ENCODE results near the gene MSI2. TPM values are rescaled to one million over a fixed set of nuclear protein-coding genes. Genes with fewer than 3 reads are reported as not detected.

The MSI2 gene
- total and polyA plus RNA-seq, 2 experiments from 2014 or later: 18.9 to 41.8 TPM

DNA sequence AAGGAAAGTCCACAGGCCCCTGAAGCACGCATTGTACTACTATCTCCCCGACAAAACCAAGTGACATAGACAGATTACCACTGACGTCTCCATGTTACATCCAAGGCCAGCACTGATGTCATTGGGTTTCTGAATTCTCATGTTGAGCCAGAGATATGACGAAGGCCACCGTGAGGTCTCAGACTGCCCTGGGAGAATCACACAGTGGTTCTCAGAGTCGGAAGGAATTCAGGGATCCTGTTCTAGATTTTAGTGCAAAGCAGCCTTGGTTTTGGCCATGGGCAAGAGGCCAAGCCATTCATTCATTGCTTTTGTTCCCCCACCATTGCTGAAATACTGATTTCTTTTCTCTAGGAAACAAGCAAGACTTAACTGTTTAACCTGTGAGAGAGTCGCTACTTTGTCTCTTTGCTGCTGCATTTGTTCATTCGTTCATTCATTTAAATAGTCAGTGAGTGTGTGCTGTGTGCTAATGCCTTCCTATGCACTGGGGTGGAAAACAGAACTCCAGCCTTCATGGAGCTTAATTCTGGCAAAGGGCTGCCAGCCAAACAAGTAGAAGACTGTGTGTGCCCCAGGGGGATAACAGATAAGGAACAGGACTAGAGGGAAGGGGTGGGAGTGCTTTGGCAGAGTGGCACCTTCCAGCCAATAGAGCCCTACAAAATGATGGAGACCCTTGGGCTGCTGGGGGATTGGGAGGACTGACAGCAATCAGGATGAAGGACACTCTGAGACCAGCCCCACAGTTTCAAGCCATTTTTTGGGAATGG, 222.3 kb downstream of the MSI2 start (continued):
- TF ChIP-seq, protein P1, sequence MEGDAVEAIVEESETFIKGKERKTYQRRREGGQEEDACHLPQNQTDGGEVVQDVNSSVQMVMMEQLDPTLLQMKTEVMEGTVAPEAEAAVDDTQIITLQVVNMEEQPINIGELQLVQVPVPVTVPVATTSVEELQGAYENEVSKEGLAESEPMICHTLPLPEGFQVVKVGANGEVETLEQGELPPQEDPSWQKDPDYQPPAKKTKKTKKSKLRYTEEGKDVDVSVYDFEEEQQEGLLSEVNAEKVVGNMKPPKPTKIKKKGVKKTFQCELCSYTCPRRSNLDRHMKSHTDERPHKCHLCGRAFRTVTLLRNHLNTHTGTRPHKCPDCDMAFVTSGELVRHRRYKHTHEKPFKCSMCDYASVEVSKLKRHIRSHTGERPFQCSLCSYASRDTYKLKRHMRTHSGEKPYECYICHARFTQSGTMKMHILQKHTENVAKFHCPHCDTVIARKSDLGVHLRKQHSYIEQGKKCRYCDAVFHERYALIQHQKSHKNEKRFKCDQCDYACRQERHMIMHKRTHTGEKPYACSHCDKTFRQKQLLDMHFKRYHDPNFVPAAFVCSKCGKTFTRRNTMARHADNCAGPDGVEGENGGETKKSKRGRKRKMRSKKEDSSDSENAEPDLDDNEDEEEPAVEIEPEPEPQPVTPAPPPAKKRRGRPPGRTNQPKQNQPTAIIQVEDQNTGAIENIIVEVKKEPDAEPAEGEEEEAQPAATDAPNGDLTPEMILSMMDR (conservative IDR thresholded peaks at IDR 0.05; ENCODE audit: low read depth in 2 of 2): no peak
- TF ChIP-seq, protein P2, sequence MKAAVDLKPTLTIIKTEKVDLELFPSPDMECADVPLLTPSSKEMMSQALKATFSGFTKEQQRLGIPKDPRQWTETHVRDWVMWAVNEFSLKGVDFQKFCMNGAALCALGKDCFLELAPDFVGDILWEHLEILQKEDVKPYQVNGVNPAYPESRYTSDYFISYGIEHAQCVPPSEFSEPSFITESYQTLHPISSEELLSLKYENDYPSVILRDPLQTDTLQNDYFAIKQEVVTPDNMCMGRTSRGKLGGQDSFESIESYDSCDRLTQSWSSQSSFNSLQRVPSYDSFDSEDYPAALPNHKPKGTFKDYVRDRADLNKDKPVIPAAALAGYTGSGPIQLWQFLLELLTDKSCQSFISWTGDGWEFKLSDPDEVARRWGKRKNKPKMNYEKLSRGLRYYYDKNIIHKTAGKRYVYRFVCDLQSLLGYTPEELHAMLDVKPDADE (IDR thresholded peaks at IDR 0.05): no peak
- TF ChIP-seq JUNB (IDR thresholded peaks at IDR 0.05; ENCODE audit: unreplicated experiment) (no peak), ZNF114 (CRISPR knock-in tag; IDR thresholded peaks at IDR 0.05) (no peak), POLR2AphosphoS5 (IDR thresholded peaks at IDR 0.05; ENCODE audit: low read depth) (no peak)

DNA sequence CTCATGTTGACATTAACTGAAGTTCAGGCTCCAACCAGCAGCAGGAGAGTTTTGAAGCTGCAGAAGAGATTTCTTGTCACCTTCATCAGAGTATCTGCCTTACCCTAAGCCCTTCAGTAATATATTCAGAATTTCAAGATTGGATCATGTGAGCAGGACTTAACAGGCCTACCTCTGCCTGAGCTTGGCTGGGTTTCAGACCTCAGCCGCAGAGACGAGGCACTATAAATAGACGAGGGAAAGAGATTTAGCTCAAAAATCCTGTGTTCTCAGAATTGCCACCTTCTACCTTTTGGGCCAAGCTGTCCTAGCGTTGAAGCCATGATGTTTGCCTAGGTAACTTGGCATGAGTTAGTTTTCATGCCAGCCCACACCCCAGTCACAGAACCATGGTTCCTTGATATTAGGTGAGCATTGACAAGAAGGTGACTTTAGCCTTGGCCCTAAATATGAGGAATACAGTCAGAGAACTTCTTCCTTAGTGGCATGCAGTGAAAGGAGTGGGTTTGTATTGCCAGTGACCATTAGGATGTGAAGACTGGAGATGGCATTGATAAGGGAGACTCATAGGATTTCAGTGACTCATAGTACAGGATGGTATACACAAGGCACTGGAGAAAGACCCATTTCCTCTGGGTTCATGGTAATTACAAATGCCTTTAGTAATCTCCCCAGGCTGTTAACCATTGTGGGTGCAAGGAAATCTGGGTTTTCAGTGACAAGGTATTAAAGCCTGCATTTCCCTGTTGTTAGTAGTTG, 224.3 kb downstream of the MSI2 start:
- ATAC-seq: no peak
- no peak overlapping the region for H3K4me3 Mint-ChIP-seq
- Histone ChIP-seq H3K36me3 (ENCODE audit: insufficient read depth) (no peaks in the 10 kb centered on the region), H3K4me2 (no peak overlapping the region), H2AFZ (no peak overlapping the region), H4K20me1 (replicated peaks; ENCODE audit: insufficient read depth) (peaks cover 4% of the 10 kb centered on the region; the same call in 1 of the 2 replicates), H3K27ac (ENCODE audit: low read depth) (no peak overlapping the region), H3K4me3 (no peak overlapping the region), H3K27me3 (ENCODE audit: insufficient read depth) (no peaks in the 10 kb centered on the region), H3K79me2 (replicated peaks; ENCODE audit: insufficient read depth) (no peaks in the 10 kb centered on the region; the same call in none of the 2 replicates), H3K4me1 (ENCODE audit: insufficient read depth) (peaks cover 16% of the 10 kb centered on the region; the same call in 1 of the 2 replicates), H3F3A (replicated peaks; ENCODE audit: low read depth) (no peaks in the 10 kb centered on the region), H3K9me2 (ENCODE audit: insufficient read depth) (no peaks in the 10 kb centered on the region; the same call in 1 of the 2 replicates)
- TF ChIP-seq ZNF114 (CRISPR knock-in tag; IDR thresholded peaks at IDR 0.05): no peak
- TF ChIP-seq, protein P3, sequence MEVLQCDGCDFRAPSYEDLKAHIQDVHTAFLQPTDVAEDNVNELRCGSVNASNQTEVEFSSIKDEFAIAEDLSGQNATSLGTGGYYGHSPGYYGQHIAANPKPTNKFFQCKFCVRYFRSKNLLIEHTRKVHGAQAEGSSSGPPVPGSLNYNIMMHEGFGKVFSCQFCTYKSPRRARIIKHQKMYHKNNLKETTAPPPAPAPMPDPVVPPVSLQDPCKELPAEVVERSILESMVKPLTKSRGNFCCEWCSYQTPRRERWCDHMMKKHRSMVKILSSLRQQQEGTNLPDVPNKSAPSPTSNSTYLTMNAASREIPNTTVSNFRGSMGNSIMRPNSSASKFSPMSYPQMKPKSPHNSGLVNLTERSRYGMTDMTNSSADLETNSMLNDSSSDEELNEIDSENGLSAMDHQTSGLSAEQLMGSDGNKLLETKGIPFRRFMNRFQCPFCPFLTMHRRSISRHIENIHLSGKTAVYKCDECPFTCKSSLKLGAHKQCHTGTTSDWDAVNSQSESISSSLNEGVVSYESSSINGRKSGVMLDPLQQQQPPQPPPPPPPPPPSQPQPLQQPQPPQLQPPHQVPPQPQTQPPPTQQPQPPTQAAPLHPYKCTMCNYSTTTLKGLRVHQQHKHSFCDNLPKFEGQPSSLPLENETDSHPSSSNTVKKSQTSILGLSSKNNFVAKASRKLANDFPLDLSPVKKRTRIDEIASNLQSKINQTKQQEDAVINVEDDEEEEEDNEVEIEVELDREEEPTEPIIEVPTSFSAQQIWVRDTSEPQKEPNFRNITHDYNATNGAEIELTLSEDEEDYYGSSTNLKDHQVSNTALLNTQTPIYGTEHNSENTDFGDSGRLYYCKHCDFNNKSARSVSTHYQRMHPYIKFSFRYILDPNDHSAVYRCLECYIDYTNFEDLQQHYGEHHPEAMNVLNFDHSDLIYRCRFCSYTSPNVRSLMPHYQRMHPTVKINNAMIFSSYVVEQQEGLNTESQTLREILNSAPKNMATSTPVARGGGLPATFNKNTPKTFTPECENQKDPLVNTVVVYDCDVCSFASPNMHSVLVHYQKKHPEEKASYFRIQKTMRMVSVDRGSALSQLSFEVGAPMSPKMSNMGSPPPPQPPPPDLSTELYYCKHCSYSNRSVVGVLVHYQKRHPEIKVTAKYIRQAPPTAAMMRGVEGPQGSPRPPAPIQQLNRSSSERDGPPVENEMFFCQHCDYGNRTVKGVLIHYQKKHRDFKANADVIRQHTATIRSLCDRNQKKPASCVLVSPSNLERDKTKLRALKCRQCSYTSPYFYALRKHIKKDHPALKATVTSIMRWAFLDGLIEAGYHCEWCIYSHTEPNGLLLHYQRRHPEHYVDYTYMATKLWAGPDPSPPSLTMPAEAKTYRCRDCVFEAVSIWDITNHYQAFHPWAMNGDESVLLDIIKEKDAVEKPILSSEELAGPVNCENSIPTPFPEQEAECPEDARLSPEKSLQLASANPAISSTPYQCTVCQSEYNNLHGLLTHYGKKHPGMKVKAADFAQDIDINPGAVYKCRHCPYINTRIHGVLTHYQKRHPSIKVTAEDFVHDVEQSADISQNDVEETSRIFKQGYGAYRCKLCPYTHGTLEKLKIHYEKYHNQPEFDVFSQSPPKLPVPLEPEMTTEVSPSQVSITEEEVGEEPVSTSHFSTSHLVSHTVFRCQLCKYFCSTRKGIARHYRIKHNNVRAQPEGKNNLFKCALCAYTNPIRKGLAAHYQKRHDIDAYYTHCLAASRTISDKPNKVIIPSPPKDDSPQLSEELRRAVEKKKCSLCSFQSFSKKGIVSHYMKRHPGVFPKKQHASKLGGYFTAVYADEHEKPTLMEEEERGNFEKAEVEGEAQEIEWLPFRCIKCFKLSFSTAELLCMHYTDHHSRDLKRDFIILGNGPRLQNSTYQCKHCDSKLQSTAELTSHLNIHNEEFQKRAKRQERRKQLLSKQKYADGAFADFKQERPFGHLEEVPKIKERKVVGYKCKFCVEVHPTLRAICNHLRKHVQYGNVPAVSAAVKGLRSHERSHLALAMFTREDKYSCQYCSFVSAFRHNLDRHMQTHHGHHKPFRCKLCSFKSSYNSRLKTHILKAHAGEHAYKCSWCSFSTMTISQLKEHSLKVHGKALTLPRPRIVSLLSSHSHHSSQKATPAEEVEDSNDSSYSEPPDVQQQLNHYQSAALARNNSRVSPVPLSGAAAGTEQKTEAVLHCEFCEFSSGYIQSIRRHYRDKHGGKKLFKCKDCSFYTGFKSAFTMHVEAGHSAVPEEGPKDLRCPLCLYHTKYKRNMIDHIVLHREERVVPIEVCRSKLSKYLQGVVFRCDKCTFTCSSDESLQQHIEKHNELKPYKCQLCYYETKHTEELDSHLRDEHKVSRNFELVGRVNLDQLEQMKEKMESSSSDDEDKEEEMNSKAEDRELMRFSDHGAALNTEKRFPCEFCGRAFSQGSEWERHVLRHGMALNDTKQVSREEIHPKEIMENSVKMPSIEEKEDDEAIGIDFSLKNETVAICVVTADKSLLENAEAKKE (CRISPR knock-in tag; IDR thresholded peaks at IDR 0.05): no peak
- no peak for TF ChIP-seq NANOG (IDR thresholded peaks at IDR 0.05; ENCODE audit: borderline replicate concordance)
- TF ChIP-seq POLR2AphosphoS5 (IDR thresholded peaks at IDR 0.05; ENCODE audit: low read depth): no peak
- no peak overlapping the region; the same call in 1 of the 2 replicates for H3K27ac Mint-ChIP-seq
- no peak for DNase-seq (ENCODE audit: low spot score)
- H3K36me3 Mint-ChIP-seq (ENCODE audit: low read depth): no peaks in the 10 kb centered on the region
- peaks cover 10% of the 10 kb centered on the region for H3K27me3 Mint-ChIP-seq (ENCODE audit: insufficient read depth, low read depth, poor library complexity)
- H3K4me1 Mint-ChIP-seq: peaks cover 41% of the 10 kb centered on the region
- H3K9me3 Mint-ChIP-seq: no peaks in the 10 kb centered on the region

Measured in GM23338 (cell line).